C4-2B (cell line): ENCODE data around the gene MAGOHB.
"Not testable (repeated sequence)": the region's sequence is repeated elsewhere in the genome, so short reads cannot be mapped to it uniquely, and the experiment has no call there.

Source experiments
- H3K27ac ChIP-seq: fragments of 450-650 bp; 2 replicates; pipeline ENCODE4 v1.5.1; 2017
- CTCF ChIP-seq: fragments of 450-650 bp; conservative IDR thresholded peaks from 2 replicates; pipeline ENCODE4 v1.5.1; 2017; ENCODE audit warnings: mild to moderate bottlenecking
- ZFX ChIP-seq: fragments of 450-650 bp; IDR thresholded peaks from 2 replicates; pipeline ENCODE4 v1.6.1; 2017

Gene MAGOHB

GRCh38 chr12:10612984-10613348, 443 bp downstream of the MAGOHB start:
- TF ChIP-seq CTCF (no peak), ZFX (no peak)
- H3K27ac ChIP-seq: peak overlapping the region; percentile 85

- TF ChIP-seq ZFX (no peak), CTCF (no peak)
- no peak overlapping the region for H3K27ac ChIP-seq
These were observed 1.3 kb downstream of the MAGOHB start for GRCh38 chr12:10612110-10612509.

GRCh38 chr12:10611258-10611657, 2.2 kb downstream of the MAGOHB start:
- not testable (repeated sequence) for H3K27ac ChIP-seq

- no peak overlapping the region for H3K27ac ChIP-seq
- TF ChIP-seq CTCF (no peak), ZFX (no peak)
These were observed 3.2 kb downstream of the MAGOHB start for GRCh38 chr12:10610188-10610587.

GRCh38 chr12:10607885-10608458, 5.4 kb downstream of the MAGOHB start:
- H3K27ac ChIP-seq: no peak overlapping the region
- no peak for TF ChIP-seq ZFX
- TF ChIP-seq CTCF: peak; percentile 48

- no peak for TF ChIP-seq CTCF
- no peak for TF ChIP-seq ZFX
- no peak overlapping the region for H3K27ac ChIP-seq
These were observed 11.5 kb downstream of the MAGOHB start for GRCh38 chr12:10601860-10602259.

- H3K27ac ChIP-seq: no peak overlapping the region
- TF ChIP-seq CTCF: no peak
- no peak for TF ChIP-seq ZFX
These were observed 12.4 kb downstream of the MAGOHB start for GRCh38 chr12:10600988-10601387.

- TF ChIP-seq ZFX: no peak
- TF ChIP-seq CTCF: no peak
- no peak overlapping the region for H3K27ac ChIP-seq
These were observed 17.5 kb downstream of the MAGOHB start for GRCh38 chr12:10595881-10596280.
